IMR-90 (cell line): ENCODE measurements around the gene PPP1R1C. TPM values are rescaled to one million over a fixed set of nuclear protein-coding genes. Genes with fewer than 3 reads are reported as not detected.
A peak's percentile ranks its signal among the peaks of the same experiment; 100 is the strongest.

Experiments
- ATAC-seq: fragments of 200-7000 bp; cut with Tn5 transposase; 2 replicates; pipeline ENCODE4 v1.9.1; 2020; ENCODE audit warnings: low read depth, mild to moderate bottlenecking, moderate library complexity
- BruUV-seq: library from RNA; stranded (reverse); fragments of 400-500 nt; replicated peaks from 2 replicates; lab custom pipeline; 2021; lab: Mats Ljungman, UMichigan
- CTCF ChIA-PET: fragments of 300-600 bp; formaldehyde crosslinking; extraction: SDS; loops from one replicate; lab custom pipeline; 2021; ENCODE audit warnings: antibody characterized with exemption; lab: Yijun Ruan, JAX
- POLR2A ChIA-PET: fragments of 300-600 bp; sonication (Branson Sonifier 250); formaldehyde crosslinking; loops from one replicate; lab custom pipeline; 2022; ENCODE audit warnings: antibody characterized with exemption; ENCODE audit not compliant: unreplicated experiment; lab: Charles Lee
- DNase-seq: peaks from one replicate; pipeline ENCODE4 v3.0.0; 2013
- H2AFZ ChIP-seq: replicated peaks from 2 replicates; pipeline ENCODE3; 2013; ENCODE audit warnings: low read length, mild to moderate bottlenecking; ENCODE audit not compliant: poor library complexity
- H2AK5ac ChIP-seq: 2 replicates; pipeline ENCODE4 v1.6.1; 2013; ENCODE audit warnings: low read depth, low read length, inconsistent platforms
- H2AK9ac ChIP-seq: replicated peaks from 2 replicates; pipeline ENCODE3; 2013; ENCODE audit warnings: mild to moderate bottlenecking, low read depth, low read length, moderate library complexity; ENCODE audit not compliant: poor library complexity
- H2BK120ac ChIP-seq: 2 replicates; pipeline ENCODE4 v1.6.1; 2013; ENCODE audit warnings: low read depth, low read length, inconsistent platforms
- H2BK15ac ChIP-seq: 3 replicates; pipeline ENCODE4 v1.6.1; 2013; ENCODE audit warnings: low read depth, low read length, inconsistent platforms
- H2BK20ac ChIP-seq: 2 replicates; pipeline ENCODE4 v1.6.1; 2013; ENCODE audit warnings: low read depth, mild to moderate bottlenecking, inconsistent platforms, low read length, moderate library complexity
- H2BK5ac ChIP-seq: 2 replicates; pipeline ENCODE4 v1.6.1; 2013; ENCODE audit warnings: mild to moderate bottlenecking, low read depth, low read length, inconsistent platforms; ENCODE audit not compliant: poor library complexity, severe bottlenecking
- H3K14ac ChIP-seq: replicated peaks from 2 replicates; pipeline ENCODE4 v1.6.1; 2013; ENCODE audit warnings: low read depth, low read length, inconsistent platforms
- H3K18ac ChIP-seq: 2 replicates; pipeline ENCODE4 v1.6.1; 2013; ENCODE audit warnings: low read depth, low read length, control low read depth
- H3K23ac ChIP-seq: 2 replicates; pipeline ENCODE4 v1.6.1; 2013; ENCODE audit warnings: low read depth, low read length, inconsistent platforms
- H3K27ac ChIP-seq: 2 replicates; pipeline ENCODE4 v1.5.1; 2013; ENCODE audit warnings: mild to moderate bottlenecking, control low read depth, low read length; ENCODE audit not compliant: insufficient read depth
- H3K27me3 ChIP-seq: 2 replicates; pipeline ENCODE4 v1.6.1; 2013; ENCODE audit warnings: low read length; ENCODE audit not compliant: control insufficient read depth, insufficient read depth
- H3K36me3 ChIP-seq: 2 replicates; pipeline ENCODE4 v1.6.1; 2013; ENCODE audit warnings: low read length, mixed read lengths; ENCODE audit not compliant: control insufficient read depth, insufficient read depth
- H3K4ac ChIP-seq: 2 replicates; pipeline ENCODE4 v1.6.1; 2013; ENCODE audit warnings: low read depth, low read length, inconsistent platforms
- H3K4me1 ChIP-seq: 2 replicates; pipeline ENCODE4 v1.6.1; 2013; ENCODE audit warnings: low read length, mixed read lengths; ENCODE audit not compliant: control insufficient read depth, insufficient read depth
- H3K4me2 ChIP-seq: 2 replicates; pipeline ENCODE4 v1.6.1; 2013; ENCODE audit warnings: low read depth, mild to moderate bottlenecking, control low read depth, low read length, moderate library complexity
- H3K4me3 ChIP-seq: 2 replicates; pipeline ENCODE4 v1.5.1; 2013; ENCODE audit warnings: low read depth, mild to moderate bottlenecking, control low read depth, low read length, moderate library complexity; ENCODE audit not compliant: insufficient read depth
- H3K56ac ChIP-seq: 2 replicates; pipeline ENCODE4 v1.6.1; 2013; ENCODE audit warnings: low read length, inconsistent platforms; ENCODE audit not compliant: insufficient read depth; ENCODE audit errors: extremely low read depth
- H3K79me1 ChIP-seq, 2 experiments: 2 replicates each; pipeline ENCODE4 v1.6.1; 2013; ENCODE audit warnings: low read length in 2 of 2, inconsistent platforms in 1 of 2, low read depth in 1 of 2
- H3K9ac ChIP-seq: 2 replicates; pipeline ENCODE4 v1.6.1; 2013; ENCODE audit warnings: low read depth, low read length, control low read depth
- H3K9me1 ChIP-seq: 2 replicates; pipeline ENCODE4 v1.6.1; 2013; ENCODE audit warnings: low read length, inconsistent platforms; ENCODE audit not compliant: insufficient read depth
- H3K9me3 ChIP-seq: 2 replicates; pipeline ENCODE4 v1.6.1; 2013; ENCODE audit warnings: low read length; ENCODE audit not compliant: control insufficient read depth, insufficient read depth
- H4K20me1 ChIP-seq: 2 replicates; pipeline ENCODE4 v1.6.1; 2013; ENCODE audit warnings: low read length, inconsistent platforms; ENCODE audit not compliant: insufficient read depth
- H4K5ac ChIP-seq: 2 replicates; pipeline ENCODE4 v1.6.1; 2013; ENCODE audit warnings: mild to moderate bottlenecking, low read depth, low read length, control low read depth
- H4K8ac ChIP-seq, 2 experiments: 2 replicates each; pipeline ENCODE4 v1.6.1; 2013; ENCODE audit warnings: low read depth in 2 of 2, low read length in 2 of 2, control low read depth in 1 of 2, inconsistent platforms in 1 of 2
- H4K91ac ChIP-seq: 2 replicates; pipeline ENCODE4 v1.6.1; 2013; ENCODE audit warnings: low read depth, low read length, inconsistent platforms; ENCODE audit not compliant: insufficient read depth
- BHLHE40 ChIP-seq: fragments of 150-350 bp; IDR thresholded peaks from 2 replicates; pipeline ENCODE4 v1.6.1; 2016; ENCODE audit warnings: mild to moderate bottlenecking, low read depth, low read length
- CHD1 ChIP-seq: IDR thresholded peaks from 2 replicates; pipeline ENCODE4 v1.6.1; 2012; ENCODE audit warnings: low read depth, low read length, improper control_type of control experiment
- CTCF ChIP-seq: conservative IDR thresholded peaks from 2 replicates; pipeline ENCODE4 v1.5.1; 2012; ENCODE audit warnings: mild to moderate bottlenecking, low read depth, low read length, improper control_type of control experiment
- ELK1 ChIP-seq: fragments of 150-350 bp; IDR thresholded peaks from 2 replicates; pipeline ENCODE4 v1.6.1; 2016; ENCODE audit warnings: low read depth, mild to moderate bottlenecking, low read length, moderate library complexity, borderline replicate concordance
- FOS ChIP-seq: fragments of 150-350 bp; IDR thresholded peaks from 2 replicates; pipeline ENCODE4 v1.6.1; 2016; ENCODE audit warnings: low read depth, low read length
- MAFK ChIP-seq: IDR thresholded peaks from 2 replicates; pipeline ENCODE4 v1.6.1; 2012; ENCODE audit warnings: low read depth, low read length, improper control_type of control experiment
- NFE2L2 ChIP-seq: fragments of 150-350 bp; IDR thresholded peaks from 2 replicates; pipeline ENCODE4 v1.6.1; 2016; ENCODE audit warnings: low read depth, mild to moderate bottlenecking, low read length
- POLR2A ChIP-seq: IDR thresholded peaks from 2 replicates; pipeline ENCODE4 v1.6.1; 2012; ENCODE audit warnings: mild to moderate bottlenecking, low read depth, low read length
- RAD21 ChIP-seq: IDR thresholded peaks from 2 replicates; pipeline ENCODE4 v1.6.1; 2012; ENCODE audit warnings: low read length, improper control_type of control experiment
- RCOR1 ChIP-seq: IDR thresholded peaks from 2 replicates; pipeline ENCODE4 v1.6.1; 2012; ENCODE audit warnings: mild to moderate bottlenecking, low read length, improper control_type of control experiment; ENCODE audit not compliant: insufficient replicate concordance
- SMC3 ChIP-seq: fragments of 150-350 bp; IDR thresholded peaks from 2 replicates; pipeline ENCODE4 v1.6.1; 2016; ENCODE audit warnings: low read depth, mild to moderate bottlenecking, antibody characterized with exemption, low read length, moderate library complexity
- USF2 ChIP-seq: fragments of 150-350 bp; IDR thresholded peaks from 2 replicates; pipeline ENCODE4 v1.6.1; 2017; ENCODE audit warnings: mild to moderate bottlenecking, antibody characterized with exemption, low read length, low read depth
- WGBS, 2 experiments: methylation state at CpG; one replicate each; pipeline versions ENCODE4 v1.1.5 to v1.1.7; 2013; ENCODE audit warnings: missing lambda C conversion rate in 2 of 2; ENCODE audit not compliant: insufficient read length in 1 of 2; ENCODE audit errors: extremely low coverage in 2 of 2; 5-methylcytosine and 5-hydroxymethylcytosine counted together
- dilution Hi-C: fragments of 300-500 bp; cut with HindIII; formaldehyde crosslinking; loops from one replicate; pipeline ENCODE4 v1.14.3; 2018; ENCODE audit warnings: low sequenced_read_pairs; ENCODE audit not compliant: unreplicated experiment
- in situ Hi-C: fragments of 300-500 bp; cut with MboI; formaldehyde crosslinking; loops from 3 replicates; pipeline ENCODE4 v1.14.3; 2019; ENCODE audit warnings: low sequenced_read_pairs, inconsistent platforms, mixed read lengths
- intact Hi-C: fragments of 100-400 bp; cut with micrococcal nuclease; formaldehyde crosslinking; loops from 2 replicates; pipeline ENCODE4 v1.10.0; 2022
- polyA plus RNA-seq, 3 experiments: library from polyadenylated mRNA; depleted of rRNA; stranded (reverse); fragments of >200 nt; gene quantifications; 2 replicates each; pipeline ENCODE4 v1.2.3, GENCODE V29; 2012; ENCODE audit warnings: low replicate concordance in 1 of 3
- total RNA-seq: library from RNA; depleted of rRNA; stranded (reverse); fragments of >200 nt; gene quantifications from 2 replicates; pipeline ENCODE4 v1.2.3, GENCODE V29; 2012

PPP1R1C gene
- total and polyA plus RNA-seq, 2 of the 4 experiments (the other 2 are of a cell fraction), result 0.10 to 0.36 TPM

- Histone ChIP-seq H3K9me1 (no peaks in the 10 kb centered on the region), H2AK5ac (no peak overlapping the region), H2BK15ac (no peak overlapping the region), H2BK5ac (no peak overlapping the region), H4K20me1 (no peaks in the 10 kb centered on the region), H3K4me2 (no peak overlapping the region), H3K27me3 (no peaks in the 10 kb centered on the region), H4K91ac (no peak overlapping the region), H3K23ac (no peak overlapping the region), H2BK120ac (no peak overlapping the region), H3K9me3 (no peaks in the 10 kb centered on the region), H3K36me3 (no peaks in the 10 kb centered on the region), H2BK20ac (no peak overlapping the region), H3K4me3 (no peak overlapping the region), H3K14ac (peak overlapping the region; percentile 2), H4K8ac (no peak overlapping the region), H2AFZ (no peak overlapping the region), H3K56ac (no peak overlapping the region), H3K9ac (no peak overlapping the region), H2AK9ac (no peak overlapping the region), H4K5ac (no peak overlapping the region), H3K4ac (0 out of 2 replicates have a peak overlapping the region, but pooled peaks have one; percentile 33), H3K18ac (no peak overlapping the region), H3K27ac (no peak overlapping the region), H3K79me1 (no peaks in the 10 kb centered on the region), H3K4me1 (no peaks in the 10 kb centered on the region; the same call in 1 of the 2 replicates)
- 83% methylated on average over 1 of the region's 5 CpGs; no CpG with 5 or more reads in 1 of the 2 experiments for WGBS, 2 experiments
- no TSS peak for BruUV-seq
- DNase-seq (peak; percentile 76), ATAC-seq (no peak)
- dilution Hi-C loops, result no loop called here
- in situ Hi-C loops, result no loop called here
- CTCF ChIA-PET, result no interaction called here
- TF ChIP-seq CTCF (no peak), MAFK (no peak), RAD21 (no peak), CHD1 (no peak), SMC3 (no peak), RCOR1 (no peak), NFE2L2 (no peak), FOS (no peak), BHLHE40 (0 out of 2 replicates have a peak, but pooled peaks have one; percentile 23), POLR2A (no peak), USF2 (0 out of 2 replicates have a peak, but pooled peaks have one; percentile 20), ELK1 (no peak)
- intact Hi-C loops, result no loop called here
- POLR2A ChIA-PET, result no interaction called here
These were observed 7.8 kb upstream of the PPP1R1C start for GRCh38 chr2:181977661-181978350.
